ENCODE measurements around the gene MLC1. TPM values are rescaled to one million over a fixed set of nuclear protein-coding genes. Genes with fewer than 3 reads are reported as not detected.

Gene MLC1
- total and polyA plus RNA-seq, 2 of the 4 experiments (the other 2 are of a cell fraction) = 0.10 TPM; not detected in 1

GRCh38 chr22:50044485-50045118 lies 40.6 kb downstream of the MLC1 start:
- dilution Hi-C loops (cut with HindIII; ENCODE audit: low sequenced_read_pairs, unreplicated experiment) (no loop called here), in situ Hi-C loops (cut with MboI; ENCODE audit: low sequenced_read_pairs) (no loop called here), intact Hi-C loops (cut with micrococcal nuclease) (no loop called here)
- no peak for ATAC-seq (ENCODE audit: low read depth)
- no peak overlapping the region for H3K4ac ChIP-seq (ENCODE audit: low read depth, low read length)
- H2BK20ac ChIP-seq (ENCODE audit: low read depth, low read length) = no peak overlapping the region
- H2BK5ac ChIP-seq (ENCODE audit: low read depth, low read length, poor library complexity, severe bottlenecking) = no peak overlapping the region
- DNase-seq = no peak
- H3K18ac ChIP-seq (ENCODE audit: low read depth, low read length) = no peak overlapping the region
- H3K9me1 ChIP-seq (ENCODE audit: insufficient read depth, low read length) = no peaks in the 10 kb centered on the region
- no peaks in the 10 kb centered on the region for H3K36me3 ChIP-seq (ENCODE audit: control insufficient read depth, insufficient read depth, low read length)
- H3K27ac ChIP-seq (ENCODE audit: insufficient read depth, low read length) = no peak overlapping the region
- ChIA-PET CTCF (no interaction called here), POLR2A (ENCODE audit: unreplicated experiment) (no interaction called here)
- no peak overlapping the region for H3K23ac ChIP-seq (ENCODE audit: low read depth, low read length)
- no TSS peak for BruUV-seq (replicated peaks)
- H4K8ac ChIP-seq (ENCODE audit: low read depth in 2 of 2, low read length in 2 of 2) = no peak overlapping the region
- H4K5ac ChIP-seq (ENCODE audit: low read depth, low read length) = no peak overlapping the region
- H2BK15ac ChIP-seq (ENCODE audit: low read depth, low read length) = no peak overlapping the region
- no peak overlapping the region for H2AK5ac ChIP-seq (ENCODE audit: low read depth, low read length)
- H4K20me1 ChIP-seq (ENCODE audit: insufficient read depth, low read length) = no peaks in the 10 kb centered on the region
- no peak overlapping the region for H2AK9ac ChIP-seq (replicated peaks; ENCODE audit: low read depth, low read length, poor library complexity)
- H3K9me3 ChIP-seq (ENCODE audit: control insufficient read depth, insufficient read depth, low read length) = peaks cover 10% of the 10 kb centered on the region
- peak overlapping the region; percentile 41 for H2AFZ ChIP-seq (replicated peaks; ENCODE audit: low read length, poor library complexity)
- 48% methylated on average over 21 of the region's 30 CpGs; no CpG with 5 or more reads in 1 of the 2 experiments for WGBS, 2 experiments (ENCODE audit: extremely low coverage in 2 of 2, insufficient read length in 1 of 2)
- no peak overlapping the region for H3K9ac ChIP-seq (ENCODE audit: low read depth, low read length)
- no peak overlapping the region for H3K4me2 ChIP-seq (ENCODE audit: low read depth, low read length)
- H3K27me3 ChIP-seq (ENCODE audit: control insufficient read depth, insufficient read depth, low read length) = peaks cover 44% of the 10 kb centered on the region
- H4K91ac ChIP-seq (ENCODE audit: insufficient read depth, low read depth, low read length) = no peak overlapping the region
- H3K79me1 ChIP-seq (ENCODE audit: low read depth in 1 of 2, low read length in 2 of 2) = no peaks in the 10 kb centered on the region
- no peak overlapping the region for H3K4me3 ChIP-seq (ENCODE audit: insufficient read depth, low read depth, low read length)
- no peak for TF ChIP-seq ELK1 (IDR thresholded peaks at IDR 0.05; ENCODE audit: borderline replicate concordance, low read depth, low read length)
- H2BK120ac ChIP-seq (ENCODE audit: low read depth, low read length) = no peak overlapping the region
- H3K14ac ChIP-seq (replicated peaks; ENCODE audit: low read depth, low read length) = no peak overlapping the region
- H3K56ac ChIP-seq (ENCODE audit: extremely low read depth, insufficient read depth, low read length) = no peak overlapping the region
- no peaks in the 10 kb centered on the region for H3K4me1 ChIP-seq (ENCODE audit: control insufficient read depth, insufficient read depth, low read length)
